GM18526 (cell line): Measurements from ENCODE around the gene FAM9C.

ENCODE experiments used
- POLR2A ChIP-seq: IDR thresholded peaks from 3 replicates; pipeline ENCODE4 v1.6.1; 2011; ENCODE audit not compliant: insufficient read length; ENCODE audit errors: extremely low read depth

Gene FAM9C

GRCh38 chrX:13044441-13044840 lies at the start of gene FAM9C:
Gene FAM9C (minus strand): TSS chrX:13044620. CDS start chrX:13043789, 831 bp downstream.
- no peak for TF ChIP-seq POLR2A

DNA sequence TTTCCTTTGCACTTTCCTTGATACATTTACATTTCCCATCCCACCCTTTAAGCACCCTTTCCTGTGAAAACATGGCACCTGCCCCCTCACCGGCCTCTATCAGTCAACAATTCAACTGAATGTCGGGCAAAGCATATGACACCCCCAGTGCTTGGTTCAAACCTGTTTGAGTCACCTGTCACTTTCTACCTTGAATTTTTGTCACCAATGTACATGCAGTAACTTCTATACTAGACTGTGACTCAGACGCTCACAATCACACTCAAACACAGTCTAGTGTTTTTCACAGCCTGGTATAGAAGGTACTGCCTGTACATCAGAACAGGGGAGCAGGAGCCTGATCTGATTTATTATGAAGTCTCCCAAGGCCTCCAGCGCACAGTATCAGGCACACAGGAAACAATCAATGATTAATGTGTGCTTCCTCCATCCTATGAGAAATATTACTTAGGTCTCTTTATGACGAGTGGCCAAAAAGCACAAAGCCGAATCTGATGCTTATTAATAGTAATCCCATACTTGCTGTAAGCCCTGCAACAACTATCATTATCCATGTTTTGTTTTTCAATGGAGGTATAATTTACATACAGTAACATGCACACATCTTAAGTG lies 49.2 kb upstream of the FAM9C start:
- TF ChIP-seq POLR2A: no peak

GRCh38 chrX:13092455-13092941 lies 48.1 kb upstream of the FAM9C start:
- TF ChIP-seq POLR2A: peak; percentile 15

- TF ChIP-seq POLR2A: no peak
Measured at GRCh38 chrX:13091111-13091765, 46.8 kb upstream of the FAM9C start.

GRCh38 chrX:13090339-13091110 lies 46.1 kb upstream of the FAM9C start:
- peak; percentile 9 for TF ChIP-seq POLR2A

DNA sequence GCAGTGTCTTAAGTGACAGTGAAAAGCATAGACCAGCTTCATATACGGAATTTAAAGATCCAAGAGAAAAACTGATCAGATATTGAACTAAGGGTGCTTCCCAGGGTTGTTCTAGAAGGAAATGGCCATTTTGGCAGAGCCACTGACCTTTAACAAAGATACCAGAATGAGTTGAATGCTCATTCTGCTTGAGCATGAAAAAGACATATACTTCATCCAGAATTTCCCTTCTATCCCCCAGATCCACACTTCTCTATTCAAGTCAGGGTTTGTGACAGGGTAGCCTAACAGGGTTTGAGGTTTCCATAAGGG lies 45.6 kb upstream of the FAM9C start:
- no peak for TF ChIP-seq POLR2A

DNA sequence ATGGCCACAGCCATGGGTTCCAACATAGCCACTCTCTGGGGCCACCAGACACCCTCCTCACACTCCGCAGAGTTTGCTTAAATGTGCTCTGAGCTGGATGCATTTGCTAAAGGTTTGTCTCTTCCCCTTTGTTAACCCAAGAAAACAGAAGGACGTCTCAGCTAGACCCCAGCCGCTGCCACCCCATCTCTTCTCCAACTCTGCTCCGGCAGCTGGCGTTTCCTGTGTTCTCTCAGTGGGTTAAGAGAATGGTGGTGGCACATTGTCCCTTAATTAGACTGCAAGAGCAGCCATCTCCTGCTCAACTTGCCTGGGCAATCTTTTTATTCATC lies 43.7 kb upstream of the FAM9C start:
- TF ChIP-seq POLR2A: peak; percentile 29

DNA sequence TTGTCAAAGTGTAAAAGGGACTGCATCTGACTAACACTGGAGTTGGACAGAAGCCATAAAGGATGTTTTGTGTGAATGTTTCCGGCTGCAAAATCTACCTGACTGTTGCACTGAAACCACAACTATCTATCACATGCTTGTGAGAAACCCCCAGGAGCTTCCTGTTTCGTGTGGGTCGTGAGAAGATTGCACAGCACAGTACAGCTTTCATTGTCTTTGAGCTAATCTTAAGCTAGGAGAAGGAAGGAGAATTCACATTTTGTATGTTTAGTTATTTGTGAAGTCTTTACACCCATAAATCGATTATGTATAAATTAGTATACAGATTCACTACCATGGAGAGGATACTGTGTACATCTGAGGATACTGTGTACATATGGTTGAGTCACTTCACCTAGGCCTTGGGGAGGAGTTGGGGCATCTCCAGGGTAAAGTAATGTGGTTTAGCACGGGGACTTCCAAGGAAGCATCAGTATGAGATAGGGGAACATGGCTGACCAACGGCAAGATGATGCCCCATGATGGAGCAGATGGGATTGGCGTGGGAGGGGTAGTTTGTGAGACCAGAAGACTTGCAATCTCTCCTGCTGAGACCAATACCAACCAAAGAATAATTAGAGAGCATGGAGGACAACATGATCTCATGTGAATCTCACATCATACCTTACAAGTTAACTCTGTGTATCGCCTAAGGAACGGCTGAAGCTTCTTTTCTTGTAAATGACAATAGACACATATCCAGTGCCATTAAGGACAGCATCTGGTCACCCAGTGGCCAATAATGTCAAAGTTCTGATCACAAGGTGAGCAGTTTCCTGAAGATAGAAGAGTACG lies 43.1 kb upstream of the FAM9C start:
- TF ChIP-seq POLR2A: no peak

- TF ChIP-seq POLR2A: no peak
Measured at GRCh38 chrX:13086076-13086475, 41.7 kb upstream of the FAM9C start.

DNA sequence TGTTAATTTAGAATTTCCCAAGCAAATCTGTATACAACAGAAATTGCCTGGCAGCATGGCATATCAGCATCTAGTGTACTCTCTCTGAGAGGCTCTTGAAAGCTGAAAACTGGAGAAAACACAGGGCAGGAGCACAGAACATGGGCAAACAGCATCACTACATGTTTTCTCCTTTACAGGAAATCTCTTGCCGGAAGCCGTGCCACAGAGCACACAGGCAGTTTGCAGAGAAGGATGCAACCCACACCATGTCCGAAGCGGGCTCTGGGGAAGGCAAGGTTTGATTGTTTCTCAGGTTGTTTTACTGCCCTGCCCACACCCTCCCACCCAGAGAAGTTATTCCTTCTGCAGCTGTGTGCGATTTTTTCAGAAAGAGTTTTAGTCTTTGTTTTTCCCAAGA lies 41.1 kb upstream of the FAM9C start:
- peak; percentile 37 for TF ChIP-seq POLR2A

DNA sequence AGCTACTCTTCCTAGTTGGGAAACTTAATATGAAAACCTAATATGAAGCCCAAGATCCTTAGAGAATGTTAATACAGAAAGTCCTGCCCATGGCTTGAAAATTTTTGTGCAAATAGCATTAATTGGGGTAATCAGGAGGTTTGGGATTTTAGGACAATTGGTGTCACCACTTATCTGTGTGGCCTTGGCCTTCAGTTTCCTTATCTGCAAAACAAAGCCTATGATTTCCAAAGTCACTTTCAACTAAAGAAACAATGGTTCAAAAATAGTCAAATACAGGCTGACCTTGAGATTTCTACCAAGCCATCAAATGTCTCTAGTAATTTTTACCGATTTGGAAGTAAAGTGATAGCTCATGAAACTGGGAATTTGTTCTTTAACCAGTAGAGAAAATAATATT lies 40.2 kb upstream of the FAM9C start:
- no peak for TF ChIP-seq POLR2A

DNA sequence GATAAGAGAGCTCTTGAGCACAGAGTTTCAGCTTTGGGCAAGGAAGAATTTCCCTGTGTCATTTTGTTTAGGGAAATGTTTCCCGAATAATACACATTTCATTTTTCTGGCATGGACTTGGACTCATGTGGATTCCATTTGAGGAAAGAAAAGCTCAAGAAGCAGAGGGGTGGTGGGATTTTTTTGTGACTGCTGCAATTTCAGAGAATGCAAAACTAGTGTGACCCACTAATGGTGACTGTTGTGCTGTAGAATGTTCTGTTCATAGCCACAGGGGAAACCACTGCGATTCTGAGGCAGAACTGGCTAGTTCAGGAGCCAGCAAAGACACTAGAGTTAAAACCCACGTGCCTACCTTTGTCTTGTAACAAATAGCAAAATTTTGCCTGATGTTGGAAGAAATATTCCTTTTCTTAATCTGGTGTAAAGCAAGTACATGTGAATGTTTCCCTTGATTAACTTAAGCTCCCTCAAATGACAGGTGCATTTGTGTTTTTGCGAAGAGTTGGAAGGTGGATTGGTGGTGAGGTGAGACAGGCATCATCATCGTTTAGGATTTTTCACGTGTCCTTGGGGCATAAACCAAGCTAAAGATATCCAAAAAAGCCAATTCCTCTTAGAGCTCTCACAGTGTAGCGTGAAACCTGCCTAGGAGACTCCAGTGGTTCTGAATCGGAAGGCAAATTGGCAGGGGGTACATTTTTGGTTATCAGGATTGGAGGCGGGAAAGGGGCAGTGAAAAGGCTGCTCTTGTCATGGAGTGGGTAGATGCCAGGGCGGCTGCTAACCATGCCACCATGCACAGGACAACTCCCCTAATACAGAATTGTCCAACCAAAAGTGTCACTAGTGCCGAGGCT lies 38.0 kb upstream of the FAM9C start:
- TF ChIP-seq POLR2A: peak; percentile 36

DNA sequence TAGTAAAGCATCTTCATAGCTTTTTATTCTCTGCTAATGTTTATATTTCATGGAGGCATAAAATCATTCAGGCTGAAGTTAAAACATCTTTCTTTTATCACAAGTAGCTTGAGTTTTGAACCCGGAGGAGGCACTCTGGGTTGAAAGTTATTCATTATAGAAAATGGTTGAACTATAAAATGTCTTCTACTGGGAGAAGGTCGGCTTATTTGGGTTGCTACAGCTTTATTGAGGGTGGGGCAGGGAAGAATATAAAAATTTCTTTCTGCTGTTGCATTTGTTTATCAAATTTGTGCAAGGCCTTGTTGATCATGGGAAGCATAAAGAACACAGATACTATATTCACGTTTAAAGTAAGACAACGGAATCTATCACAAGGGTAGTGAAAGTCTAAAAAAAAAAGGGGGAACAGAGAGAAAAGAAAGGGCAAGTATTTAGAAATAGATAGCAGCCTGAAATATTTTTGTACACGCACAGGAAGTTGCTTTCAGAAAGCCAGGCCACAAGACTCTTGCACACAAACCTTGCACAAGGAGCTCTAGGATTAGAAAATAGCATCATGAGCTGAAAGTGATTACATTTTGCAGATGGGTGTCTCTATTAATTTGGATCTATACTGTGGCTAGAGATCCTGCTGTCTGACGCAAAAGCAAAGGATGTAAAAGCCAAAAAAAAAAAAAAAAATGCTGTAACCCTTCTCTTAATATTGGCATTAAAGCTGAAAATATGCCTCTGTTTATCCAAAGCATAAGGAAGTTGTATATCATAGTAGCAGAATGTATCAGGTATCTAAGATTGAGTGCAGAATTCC lies 37.2 kb upstream of the FAM9C start:
- no peak for TF ChIP-seq POLR2A

DNA sequence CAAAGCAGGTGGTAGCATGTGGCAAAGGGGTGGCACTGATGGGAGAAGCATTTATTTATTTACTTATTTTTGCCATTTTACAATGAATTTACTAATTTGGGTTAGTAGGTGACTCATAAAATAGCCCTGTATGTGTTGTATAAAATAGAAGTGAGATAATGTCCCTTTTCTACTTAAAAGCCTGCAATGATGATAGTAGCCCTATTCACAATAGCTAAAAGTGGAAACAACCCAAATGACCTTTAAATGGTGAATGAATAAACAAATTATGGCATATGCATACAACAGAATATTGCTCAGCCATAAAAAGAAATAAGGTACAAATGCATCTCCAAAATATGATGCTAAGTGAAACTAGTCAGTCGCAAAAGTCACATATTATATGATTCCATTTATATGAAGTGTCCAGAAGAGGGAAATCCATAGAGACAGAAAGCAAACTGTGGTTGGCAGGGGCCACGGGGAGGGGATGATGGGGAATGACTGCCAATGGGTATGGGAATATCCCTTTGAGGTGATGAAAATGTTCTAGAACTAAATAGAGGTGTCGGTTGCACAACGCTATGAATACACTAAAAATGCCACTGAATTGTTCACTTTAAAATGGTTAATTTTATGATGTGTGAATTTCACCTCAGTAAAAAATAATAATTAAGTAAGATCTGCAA lies 35.8 kb upstream of the FAM9C start:
- no peak for TF ChIP-seq POLR2A
